ENCODE results near the gene CFTR.

Gene CFTR

GRCh38 chr7:117590191-117590590 lies 110.4 kb downstream of the CFTR start:
- Histone ChIP-seq H3K9ac (ENCODE audit: low read length) (no peak overlapping the region), H2AK5ac (ENCODE audit: low read length) (no peak overlapping the region), H2BK120ac (ENCODE audit: low read depth, low read length) (no peak overlapping the region), H2BK5ac (ENCODE audit: low read length) (no peak overlapping the region), H3K79me1 (ENCODE audit: low read length) (no peaks in the 10 kb centered on the region), H3K4me1 (ENCODE audit: control insufficient read depth, low read depth, low read length) (no peaks in the 10 kb centered on the region), H4K5ac (ENCODE audit: low read length) (no peak overlapping the region), H3K4me2 (ENCODE audit: low read length) (no peak overlapping the region), H3K18ac (ENCODE audit: low read length) (no peak overlapping the region), H3K27ac (ENCODE audit: low read depth, low read length) (no peak overlapping the region), H2BK15ac (replicated peaks; ENCODE audit: low read depth) (no peak overlapping the region), H3K4ac (ENCODE audit: low read depth, low read length) (no peak overlapping the region), H3K27me3 (ENCODE audit: insufficient read depth, low read length, poor library complexity) (no peaks in the 10 kb centered on the region), H3K56ac (ENCODE audit: low read length) (no peak overlapping the region), H3K23ac (ENCODE audit: low read length) (no peak overlapping the region), H3K4me3 (ENCODE audit: low read length) (no peak overlapping the region), H3K36me3 (ENCODE audit: control insufficient read depth, insufficient read depth, low read length) (no peaks in the 10 kb centered on the region), H4K8ac (ENCODE audit: low read depth, low read length) (no peak overlapping the region), H3K79me2 (ENCODE audit: control insufficient read depth, insufficient read depth, low read length) (no peaks in the 10 kb centered on the region)
- DNase-seq, result no peak
- WGBS (ENCODE audit: extremely low coverage, insufficient coverage, low lambda C conversion rate), result no CpG with 5 or more reads among the region's 1 CpG

GRCh38 chr7:117592011-117592635 lies 112.3 kb downstream of the CFTR start:
- H2BK120ac ChIP-seq (ENCODE audit: low read depth, low read length), result no peak overlapping the region
- no peaks in the 10 kb centered on the region for H3K4me1 ChIP-seq (ENCODE audit: control insufficient read depth, low read depth, low read length)
- H2AK5ac ChIP-seq (ENCODE audit: low read length), result no peak overlapping the region
- no CpG with 5 or more reads among the region's 11 CpGs for WGBS (ENCODE audit: extremely low coverage, insufficient coverage, low lambda C conversion rate)
- H3K27ac ChIP-seq (ENCODE audit: low read depth, low read length), result no peak overlapping the region
- H3K56ac ChIP-seq (ENCODE audit: low read length), result no peak overlapping the region
- H3K23ac ChIP-seq (ENCODE audit: low read length), result no peak overlapping the region
- H3K4me3 ChIP-seq (ENCODE audit: low read length), result no peak overlapping the region
- H3K4ac ChIP-seq (ENCODE audit: low read depth, low read length), result no peak overlapping the region
- H3K79me1 ChIP-seq (ENCODE audit: low read length), result no peaks in the 10 kb centered on the region
- H4K5ac ChIP-seq (ENCODE audit: low read length), result no peak overlapping the region
- no peaks in the 10 kb centered on the region for H3K36me3 ChIP-seq (ENCODE audit: control insufficient read depth, insufficient read depth, low read length)
- no peak overlapping the region for H2BK5ac ChIP-seq (ENCODE audit: low read length)
- no peaks in the 10 kb centered on the region for H3K27me3 ChIP-seq (ENCODE audit: insufficient read depth, low read length, poor library complexity)
- no peak for DNase-seq
- no peaks in the 10 kb centered on the region for H3K79me2 ChIP-seq (ENCODE audit: control insufficient read depth, insufficient read depth, low read length)
- H2BK15ac ChIP-seq (replicated peaks; ENCODE audit: low read depth), result no peak overlapping the region
- no peak overlapping the region for H3K4me2 ChIP-seq (ENCODE audit: low read length)
- no peak overlapping the region for H3K9ac ChIP-seq (ENCODE audit: low read length)
- H3K18ac ChIP-seq (ENCODE audit: low read length), result no peak overlapping the region
- no peak overlapping the region for H4K8ac ChIP-seq (ENCODE audit: low read depth, low read length)

- Histone ChIP-seq H4K5ac (ENCODE audit: low read length) (no peak overlapping the region), H3K4me3 (ENCODE audit: low read length) (no peak overlapping the region), H3K79me2 (ENCODE audit: control insufficient read depth, insufficient read depth, low read length) (no peaks in the 10 kb centered on the region), H3K27me3 (ENCODE audit: insufficient read depth, low read length, poor library complexity) (no peaks in the 10 kb centered on the region), H3K4ac (ENCODE audit: low read depth, low read length) (no peak overlapping the region), H3K56ac (ENCODE audit: low read length) (no peak overlapping the region), H3K9ac (ENCODE audit: low read length) (no peak overlapping the region), H2BK120ac (ENCODE audit: low read depth, low read length) (no peak overlapping the region), H3K27ac (ENCODE audit: low read depth, low read length) (no peak overlapping the region), H3K23ac (ENCODE audit: low read length) (no peak overlapping the region), H3K36me3 (ENCODE audit: control insufficient read depth, insufficient read depth, low read length) (no peaks in the 10 kb centered on the region), H2BK15ac (replicated peaks; ENCODE audit: low read depth) (no peak overlapping the region), H3K4me1 (ENCODE audit: control insufficient read depth, low read depth, low read length) (no peaks in the 10 kb centered on the region), H3K4me2 (ENCODE audit: low read length) (no peak overlapping the region), H2BK5ac (ENCODE audit: low read length) (no peak overlapping the region), H2AK5ac (ENCODE audit: low read length) (no peak overlapping the region), H3K79me1 (ENCODE audit: low read length) (no peaks in the 10 kb centered on the region), H3K18ac (ENCODE audit: low read length) (no peak overlapping the region), H4K8ac (ENCODE audit: low read depth, low read length) (no peak overlapping the region)
- DNase-seq, result no peak
- WGBS (ENCODE audit: extremely low coverage, insufficient coverage, low lambda C conversion rate), result no CpG with 5 or more reads among the region's 21 CpGs
Observed at GRCh38 chr7:117596134-117596533, 116.3 kb downstream of the CFTR start.

GRCh38 chr7:117597755-117598154 lies 117.9 kb downstream of the CFTR start:
- H3K23ac ChIP-seq (ENCODE audit: low read length), result no peak overlapping the region
- no peak overlapping the region for H3K4me3 ChIP-seq (ENCODE audit: low read length)
- H3K79me1 ChIP-seq (ENCODE audit: low read length), result no peaks in the 10 kb centered on the region
- no peak overlapping the region for H2AK5ac ChIP-seq (ENCODE audit: low read length)
- no peak overlapping the region for H3K9ac ChIP-seq (ENCODE audit: low read length)
- H3K27ac ChIP-seq (ENCODE audit: low read depth, low read length), result no peak overlapping the region
- H3K4ac ChIP-seq (ENCODE audit: low read depth, low read length), result no peak overlapping the region
- no peaks in the 10 kb centered on the region for H3K79me2 ChIP-seq (ENCODE audit: control insufficient read depth, insufficient read depth, low read length)
- H3K56ac ChIP-seq (ENCODE audit: low read length), result no peak overlapping the region
- H2BK5ac ChIP-seq (ENCODE audit: low read length), result no peak overlapping the region
- H3K27me3 ChIP-seq (ENCODE audit: insufficient read depth, low read length, poor library complexity), result no peaks in the 10 kb centered on the region
- no peaks in the 10 kb centered on the region for H3K36me3 ChIP-seq (ENCODE audit: control insufficient read depth, insufficient read depth, low read length)
- no peak overlapping the region for H4K5ac ChIP-seq (ENCODE audit: low read length)
- H3K4me2 ChIP-seq (ENCODE audit: low read length), result no peak overlapping the region
- WGBS (ENCODE audit: extremely low coverage, insufficient coverage, low lambda C conversion rate), result no CpG with 5 or more reads among the region's 2 CpGs
- no peak overlapping the region for H2BK15ac ChIP-seq (replicated peaks; ENCODE audit: low read depth)
- no peak for DNase-seq
- no peak overlapping the region for H2BK120ac ChIP-seq (ENCODE audit: low read depth, low read length)
- H4K8ac ChIP-seq (ENCODE audit: low read depth, low read length), result no peak overlapping the region
- no peaks in the 10 kb centered on the region for H3K4me1 ChIP-seq (ENCODE audit: control insufficient read depth, low read depth, low read length)
- H3K18ac ChIP-seq (ENCODE audit: low read length), result no peak overlapping the region

- Histone ChIP-seq H3K4me1 (ENCODE audit: control insufficient read depth, low read depth, low read length) (no peaks in the 10 kb centered on the region), H3K56ac (ENCODE audit: low read length) (no peak overlapping the region), H3K27ac (ENCODE audit: low read depth, low read length) (no peak overlapping the region), H3K79me2 (ENCODE audit: control insufficient read depth, insufficient read depth, low read length) (no peaks in the 10 kb centered on the region), H3K9ac (ENCODE audit: low read length) (no peak overlapping the region), H4K5ac (ENCODE audit: low read length) (no peak overlapping the region), H2AK5ac (ENCODE audit: low read length) (no peak overlapping the region), H2BK5ac (ENCODE audit: low read length) (no peak overlapping the region), H3K4me2 (ENCODE audit: low read length) (no peak overlapping the region), H4K8ac (ENCODE audit: low read depth, low read length) (no peak overlapping the region), H3K27me3 (ENCODE audit: insufficient read depth, low read length, poor library complexity) (no peaks in the 10 kb centered on the region), H3K4ac (ENCODE audit: low read depth, low read length) (no peak overlapping the region), H2BK15ac (replicated peaks; ENCODE audit: low read depth) (no peak overlapping the region), H3K4me3 (ENCODE audit: low read length) (no peak overlapping the region), H3K79me1 (ENCODE audit: low read length) (no peaks in the 10 kb centered on the region), H2BK120ac (ENCODE audit: low read depth, low read length) (no peak overlapping the region), H3K18ac (ENCODE audit: low read length) (no peak overlapping the region), H3K23ac (ENCODE audit: low read length) (no peak overlapping the region), H3K36me3 (ENCODE audit: control insufficient read depth, insufficient read depth, low read length) (no peaks in the 10 kb centered on the region)
- WGBS (ENCODE audit: extremely low coverage, insufficient coverage, low lambda C conversion rate), result no CpG with 5 or more reads among the region's 2 CpGs
- DNase-seq, result no peak
Observed at GRCh38 chr7:117600911-117601310, 121.1 kb downstream of the CFTR start.

- H3K79me1 ChIP-seq (ENCODE audit: low read length), result no peaks in the 10 kb centered on the region
- H4K8ac ChIP-seq (ENCODE audit: low read depth, low read length), result no peak overlapping the region
- H3K4me3 ChIP-seq (ENCODE audit: low read length), result no peak overlapping the region
- H3K23ac ChIP-seq (ENCODE audit: low read length), result no peak overlapping the region
- no peaks in the 10 kb centered on the region for H3K36me3 ChIP-seq (ENCODE audit: control insufficient read depth, insufficient read depth, low read length)
- H3K4me2 ChIP-seq (ENCODE audit: low read length), result no peak overlapping the region
- H4K5ac ChIP-seq (ENCODE audit: low read length), result no peak overlapping the region
- no peak overlapping the region for H3K18ac ChIP-seq (ENCODE audit: low read length)
- H3K27me3 ChIP-seq (ENCODE audit: insufficient read depth, low read length, poor library complexity), result no peaks in the 10 kb centered on the region
- H3K9ac ChIP-seq (ENCODE audit: low read length), result no peak overlapping the region
- no peaks in the 10 kb centered on the region for H3K79me2 ChIP-seq (ENCODE audit: control insufficient read depth, insufficient read depth, low read length)
- H3K4ac ChIP-seq (ENCODE audit: low read depth, low read length), result no peak overlapping the region
- no peaks in the 10 kb centered on the region for H3K4me1 ChIP-seq (ENCODE audit: control insufficient read depth, low read depth, low read length)
- WGBS (ENCODE audit: extremely low coverage, insufficient coverage, low lambda C conversion rate), result no CpG with 5 or more reads among the region's 4 CpGs
- DNase-seq, result no peak
- H2BK120ac ChIP-seq (ENCODE audit: low read depth, low read length), result no peak overlapping the region
- no peak overlapping the region for H2AK5ac ChIP-seq (ENCODE audit: low read length)
- no peak overlapping the region for H3K27ac ChIP-seq (ENCODE audit: low read depth, low read length)
- no peak overlapping the region for H2BK5ac ChIP-seq (ENCODE audit: low read length)
- H3K56ac ChIP-seq (ENCODE audit: low read length), result no peak overlapping the region
- no peak overlapping the region for H2BK15ac ChIP-seq (replicated peaks; ENCODE audit: low read depth)
Observed at GRCh38 chr7:117603627-117604026, 123.8 kb downstream of the CFTR start.
